Lower lobe of right lung (tissue), 2 donors: Measurements from ENCODE around the gene HIBCH. TPM values are rescaled to one million over a fixed set of nuclear protein-coding genes. Genes with fewer than 3 reads are reported as not detected.

Source experiments
- ATAC-seq, 2 donors: fragments of 200-7000 bp; cut with Tn5 transposase; one replicate each; pipeline ENCODE4 v1.9.1; 2020 to 2022; ENCODE audit warnings: mild to moderate bottlenecking in 2 of 2, moderate library complexity in 2 of 2
- DNase-seq: peaks from one replicate; pipeline ENCODE4 v3.0.0-alpha.2; 2020
- H3K27ac ChIP-seq: fragments of 200-600 bp; one replicate; pipeline ENCODE4 v1.8.0; 2022
- H3K27me3 ChIP-seq: fragments of 200-600 bp; one replicate; pipeline ENCODE4 v1.8.0; 2022; ENCODE audit warnings: low read depth
- H3K36me3 ChIP-seq: fragments of 200-600 bp; one replicate; pipeline ENCODE4 v1.8.0; 2022; ENCODE audit warnings: mild to moderate bottlenecking
- H3K4me1 ChIP-seq: fragments of 200-600 bp; one replicate; pipeline ENCODE4 v1.8.0; 2022
- H3K4me3 ChIP-seq: fragments of 200-600 bp; one replicate; pipeline ENCODE4 v1.8.0; 2022; ENCODE audit warnings: mild to moderate bottlenecking
- H3K9me3 ChIP-seq: fragments of 200-600 bp; one replicate; pipeline ENCODE4 v1.8.0; 2022
- intact Hi-C: fragments of 100-400 bp; cut with DNase I; formaldehyde crosslinking; loops from one replicate; pipeline ENCODE4 v1.11.0; 2022
- total RNA-seq: library from RNA; stranded (reverse); fragmentation: NEBNext Ultra II Directional; extraction: Animal tissue kit (Norgen Biotek cat#: 25700); gene quantifications from one replicate; pipeline ENCODE4 v1.2.1, GENCODE V29; 2021
- TF ChIP-seq, protein P1 (sequence below): fragments of 200-600 bp; IDR thresholded peaks from one replicate; pipeline ENCODE4 v1.8.0; 2022; ENCODE audit warnings: antibody characterized with exemption, mild to moderate bottlenecking
- donor health status: DM: no; HTN: yes; CAD: no; lungs with severe emphysema.

The HIBCH gene
- total RNA-seq, 1 donor from 2014 or later: 24.3 TPM

DNA sequence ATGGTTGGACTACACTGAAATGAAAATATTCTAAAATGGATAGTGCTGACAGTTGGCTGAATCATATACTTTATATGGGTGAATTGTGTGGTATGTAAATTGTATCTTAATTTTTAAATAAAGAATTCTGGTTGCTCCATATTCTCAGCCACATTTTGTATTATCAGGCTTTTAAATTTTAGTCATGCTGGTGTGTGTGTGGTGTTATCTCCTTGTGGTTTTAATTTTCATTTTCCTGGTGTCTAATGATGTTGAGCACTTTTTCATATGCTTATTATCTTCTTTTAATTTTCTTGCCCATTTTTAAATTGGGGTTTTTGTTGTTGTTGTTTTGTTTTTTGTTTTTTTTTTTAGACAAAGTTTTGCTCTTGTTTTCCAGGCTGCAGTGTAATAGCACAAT, 3.8 kb upstream of the HIBCH start:
- ATAC-seq: no peak
- intact Hi-C loops: no loop called here
- H3K9me3 ChIP-seq: no peaks in the 10 kb centered on the region

DNA sequence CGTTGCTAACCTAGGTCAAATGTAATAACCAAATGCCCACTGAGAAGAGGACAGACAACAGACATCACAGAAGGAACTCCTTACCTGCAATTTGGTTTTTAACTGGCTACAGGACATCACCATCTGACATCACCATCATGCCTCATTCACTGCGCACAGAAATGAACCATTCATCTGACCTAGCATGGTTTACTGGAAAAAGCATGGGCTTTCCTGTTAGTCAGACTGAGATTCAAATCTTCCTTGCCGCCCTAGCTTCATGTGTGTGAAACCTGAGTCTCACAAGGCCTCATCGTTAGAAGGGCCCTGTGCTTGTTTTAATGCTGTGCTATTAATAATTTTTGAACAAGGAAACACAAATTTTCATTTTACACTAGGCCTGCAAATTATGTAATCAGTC, 1.1 kb upstream of the HIBCH start:
- ATAC-seq (no peak), DNase-seq (no peak)
- Histone ChIP-seq H3K27ac (peak overlapping the region; percentile 86), H3K4me1 (peaks cover 19% of the 10 kb centered on the region), H3K36me3 (no peaks in the 10 kb centered on the region), H3K4me3 (no peak overlapping the region), H3K9me3 (no peaks in the 10 kb centered on the region), H3K27me3 (no peaks in the 10 kb centered on the region)
- TF ChIP-seq, protein P1, sequence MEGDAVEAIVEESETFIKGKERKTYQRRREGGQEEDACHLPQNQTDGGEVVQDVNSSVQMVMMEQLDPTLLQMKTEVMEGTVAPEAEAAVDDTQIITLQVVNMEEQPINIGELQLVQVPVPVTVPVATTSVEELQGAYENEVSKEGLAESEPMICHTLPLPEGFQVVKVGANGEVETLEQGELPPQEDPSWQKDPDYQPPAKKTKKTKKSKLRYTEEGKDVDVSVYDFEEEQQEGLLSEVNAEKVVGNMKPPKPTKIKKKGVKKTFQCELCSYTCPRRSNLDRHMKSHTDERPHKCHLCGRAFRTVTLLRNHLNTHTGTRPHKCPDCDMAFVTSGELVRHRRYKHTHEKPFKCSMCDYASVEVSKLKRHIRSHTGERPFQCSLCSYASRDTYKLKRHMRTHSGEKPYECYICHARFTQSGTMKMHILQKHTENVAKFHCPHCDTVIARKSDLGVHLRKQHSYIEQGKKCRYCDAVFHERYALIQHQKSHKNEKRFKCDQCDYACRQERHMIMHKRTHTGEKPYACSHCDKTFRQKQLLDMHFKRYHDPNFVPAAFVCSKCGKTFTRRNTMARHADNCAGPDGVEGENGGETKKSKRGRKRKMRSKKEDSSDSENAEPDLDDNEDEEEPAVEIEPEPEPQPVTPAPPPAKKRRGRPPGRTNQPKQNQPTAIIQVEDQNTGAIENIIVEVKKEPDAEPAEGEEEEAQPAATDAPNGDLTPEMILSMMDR: no peak
- intact Hi-C loops: no loop called here

More for the DNA sequence above, 3.8 kb upstream of the HIBCH start:
- Histone ChIP-seq H3K4me3 (no peak overlapping the region), H3K27ac (no peak overlapping the region), H3K36me3 (no peaks in the 10 kb centered on the region), H3K27me3 (no peaks in the 10 kb centered on the region), H3K4me1 (peaks cover 14% of the 10 kb centered on the region)
- DNase-seq: no peak
- TF ChIP-seq, protein P1: no peak

DNA sequence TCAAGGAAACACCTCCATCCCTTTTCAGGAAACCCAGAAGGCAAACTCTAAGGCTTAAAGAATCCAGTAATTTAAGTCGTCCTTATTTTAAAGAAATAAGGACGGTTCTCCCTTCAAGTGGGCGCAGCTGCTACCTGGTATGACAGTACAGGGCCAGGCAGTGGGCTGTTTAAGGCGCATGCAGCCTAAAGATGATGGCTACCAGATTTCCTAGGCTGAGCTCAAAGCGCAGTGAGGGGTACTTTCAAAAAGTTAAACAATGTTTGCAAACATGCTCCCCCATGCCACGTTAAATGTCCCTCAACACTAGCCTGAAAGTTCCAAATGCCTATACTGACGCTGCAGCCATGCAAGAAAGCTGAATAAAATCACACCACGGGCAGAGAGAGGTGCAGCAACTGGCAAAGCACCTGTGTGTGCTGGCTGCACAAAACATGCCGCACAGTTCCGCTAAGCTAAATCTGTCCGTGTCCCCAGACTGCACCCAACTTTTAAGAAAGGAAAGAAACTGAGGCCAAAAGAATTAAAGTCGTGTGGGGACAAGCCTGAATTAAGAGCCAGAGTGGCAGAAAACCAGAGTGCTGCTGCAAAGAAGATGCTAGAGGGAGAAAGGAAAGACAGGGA, 583 bp downstream of the HIBCH start:
- peak overlapping the region; percentile 86 for H3K27ac ChIP-seq
- no peaks in the 10 kb centered on the region for H3K9me3 ChIP-seq
- no peaks in the 10 kb centered on the region for H3K27me3 ChIP-seq
- ATAC-seq: peak; percentile 36 to 43
- no peaks in the 10 kb centered on the region for H3K36me3 ChIP-seq
- intact Hi-C loops: no loop called here
- peaks cover 19% of the 10 kb centered on the region for H3K4me1 ChIP-seq
- DNase-seq: no peak
- peak overlapping the region; percentile 78 for H3K4me3 ChIP-seq
- TF ChIP-seq, protein P1: no peak

DNA sequence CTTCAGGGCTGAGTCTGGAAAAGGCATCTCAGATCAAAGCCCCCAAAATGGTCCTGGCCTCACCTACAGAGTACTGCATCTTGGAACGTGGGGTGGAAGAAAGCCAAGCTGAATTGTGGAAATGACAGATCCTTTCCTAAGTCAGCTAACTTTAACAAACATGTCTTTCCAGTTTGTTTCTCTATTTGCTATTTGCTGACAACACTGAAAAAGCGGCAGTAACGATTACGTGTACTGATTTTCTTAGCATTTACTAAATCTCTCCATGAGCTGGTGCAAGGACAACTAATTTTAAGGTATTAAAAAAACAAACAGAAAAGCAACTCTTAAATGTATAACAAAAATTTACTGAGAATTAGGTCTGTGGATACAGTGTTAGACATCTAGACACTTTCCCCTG, 1.1 kb downstream of the HIBCH start:
- Histone ChIP-seq H3K4me1 (peaks cover 23% of the 10 kb centered on the region), H3K4me3 (peak overlapping the region; percentile 78), H3K9me3 (no peaks in the 10 kb centered on the region), H3K27ac (no peak overlapping the region), H3K36me3 (no peaks in the 10 kb centered on the region), H3K27me3 (no peaks in the 10 kb centered on the region)
- TF ChIP-seq, protein P1: no peak
- ATAC-seq (no peak), DNase-seq (no peak)
- intact Hi-C loops: no loop called here

DNA sequence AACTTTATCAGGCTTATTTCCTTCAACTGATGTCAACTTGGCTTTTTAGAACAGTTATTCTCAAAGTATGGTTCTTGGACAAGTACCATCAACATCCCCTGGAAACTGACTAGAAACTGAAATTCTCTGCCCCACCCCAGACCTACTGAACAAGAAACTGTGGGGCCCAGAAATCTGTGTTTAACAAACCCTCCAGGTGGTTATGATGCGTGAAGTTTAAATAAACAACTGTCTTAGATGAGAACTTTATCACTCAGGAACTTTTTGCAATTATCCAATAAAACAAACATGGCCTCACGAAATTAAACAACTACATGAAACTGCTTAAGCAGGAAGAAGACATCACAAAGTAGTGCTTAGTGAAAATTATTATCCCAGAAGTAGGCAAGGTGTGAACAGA, 4.4 kb downstream of the HIBCH start:
- Histone ChIP-seq H3K4me3 (no peak overlapping the region), H3K27ac (no peak overlapping the region), H3K9me3 (no peaks in the 10 kb centered on the region), H3K4me1 (peaks cover 29% of the 10 kb centered on the region), H3K36me3 (peaks cover 5% of the 10 kb centered on the region), H3K27me3 (no peaks in the 10 kb centered on the region)
- no peak for DNase-seq
- TF ChIP-seq, protein P1: no peak
- ATAC-seq: no peak
- intact Hi-C loops: no loop called here
